ENCODE results near the gene GPR171.

Gene GPR171

GRCh38 chr3:151226825-151227224 is 23.8 kb upstream of the GPR171 start:
- peaks cover 8% of the 10 kb centered on the region; the same call in 1 of the 2 replicates for H3K4me1 ChIP-seq
- TF ChIP-seq, protein P1, sequence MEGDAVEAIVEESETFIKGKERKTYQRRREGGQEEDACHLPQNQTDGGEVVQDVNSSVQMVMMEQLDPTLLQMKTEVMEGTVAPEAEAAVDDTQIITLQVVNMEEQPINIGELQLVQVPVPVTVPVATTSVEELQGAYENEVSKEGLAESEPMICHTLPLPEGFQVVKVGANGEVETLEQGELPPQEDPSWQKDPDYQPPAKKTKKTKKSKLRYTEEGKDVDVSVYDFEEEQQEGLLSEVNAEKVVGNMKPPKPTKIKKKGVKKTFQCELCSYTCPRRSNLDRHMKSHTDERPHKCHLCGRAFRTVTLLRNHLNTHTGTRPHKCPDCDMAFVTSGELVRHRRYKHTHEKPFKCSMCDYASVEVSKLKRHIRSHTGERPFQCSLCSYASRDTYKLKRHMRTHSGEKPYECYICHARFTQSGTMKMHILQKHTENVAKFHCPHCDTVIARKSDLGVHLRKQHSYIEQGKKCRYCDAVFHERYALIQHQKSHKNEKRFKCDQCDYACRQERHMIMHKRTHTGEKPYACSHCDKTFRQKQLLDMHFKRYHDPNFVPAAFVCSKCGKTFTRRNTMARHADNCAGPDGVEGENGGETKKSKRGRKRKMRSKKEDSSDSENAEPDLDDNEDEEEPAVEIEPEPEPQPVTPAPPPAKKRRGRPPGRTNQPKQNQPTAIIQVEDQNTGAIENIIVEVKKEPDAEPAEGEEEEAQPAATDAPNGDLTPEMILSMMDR (IDR thresholded peaks at IDR 0.05; ENCODE audit: low read depth, low read length): no peak
- DNase-seq: no peak
- H3K4me3 ChIP-seq (ENCODE audit: low read depth, low read length): no peak overlapping the region
- no peaks in the 10 kb centered on the region for H3K9me3 ChIP-seq
- H3K27me3 ChIP-seq: no peaks in the 10 kb centered on the region
- no peaks in the 10 kb centered on the region for H3K36me3 ChIP-seq

GRCh38 chr3:151226088-151226563 is 23.1 kb upstream of the GPR171 start:
- Histone ChIP-seq H3K27me3 (no peaks in the 10 kb centered on the region), H3K4me1 (peaks cover 8% of the 10 kb centered on the region; the same call in 1 of the 2 replicates), H3K9me3 (no peaks in the 10 kb centered on the region), H3K4me3 (ENCODE audit: low read depth, low read length) (no peak overlapping the region), H3K36me3 (no peaks in the 10 kb centered on the region)
- TF ChIP-seq, protein P1 (IDR thresholded peaks at IDR 0.05; ENCODE audit: low read depth, low read length): no peak
- DNase-seq: no peak

- TF ChIP-seq, protein P1 (IDR thresholded peaks at IDR 0.05; ENCODE audit: low read depth, low read length): no peak
- Histone ChIP-seq H3K27me3 (no peaks in the 10 kb centered on the region), H3K36me3 (no peaks in the 10 kb centered on the region), H3K4me1 (peaks cover 11% of the 10 kb centered on the region; the same call in 1 of the 2 replicates), H3K9me3 (no peaks in the 10 kb centered on the region), H3K4me3 (ENCODE audit: low read depth, low read length) (no peak overlapping the region)
- no peak for DNase-seq
Measured at GRCh38 chr3:151225040-151225975, 22.3 kb upstream of the GPR171 start.

DNA sequence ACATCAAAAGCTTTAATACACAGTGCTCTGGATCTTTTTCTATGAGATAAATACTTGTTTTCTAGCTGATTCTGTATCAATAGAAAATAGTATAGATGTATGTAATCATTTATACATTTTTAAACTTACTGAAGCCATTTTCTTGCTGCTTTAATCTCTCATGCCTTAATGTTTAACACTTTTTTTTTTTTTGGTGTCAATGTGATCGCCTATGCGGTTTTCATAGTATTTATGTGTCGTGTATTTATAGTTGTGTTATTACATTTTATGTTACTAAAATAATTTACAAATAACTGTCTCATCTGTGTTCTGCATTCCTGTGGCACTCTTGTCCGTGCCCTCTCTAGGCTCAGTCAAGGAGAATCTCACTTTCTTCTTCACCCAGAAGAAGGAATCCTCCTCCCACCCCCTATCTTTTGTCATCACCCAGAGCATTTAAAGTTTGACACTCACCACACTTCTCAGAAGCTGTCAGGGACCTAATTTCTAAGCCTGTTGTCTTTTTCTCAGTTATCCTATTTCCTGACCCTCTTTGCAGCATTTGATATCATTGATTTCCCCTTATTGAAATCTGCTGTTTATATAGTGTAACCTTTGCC is 21.4 kb upstream of the GPR171 start:
- Histone ChIP-seq H3K4me1 (peaks cover 21% of the 10 kb centered on the region), H3K9me3 (no peaks in the 10 kb centered on the region), H3K27me3 (no peaks in the 10 kb centered on the region), H3K36me3 (no peaks in the 10 kb centered on the region), H3K4me3 (ENCODE audit: low read depth, low read length) (no peak overlapping the region)
- TF ChIP-seq, protein P1 (IDR thresholded peaks at IDR 0.05; ENCODE audit: low read depth, low read length): no peak
- no peak for DNase-seq

DNA sequence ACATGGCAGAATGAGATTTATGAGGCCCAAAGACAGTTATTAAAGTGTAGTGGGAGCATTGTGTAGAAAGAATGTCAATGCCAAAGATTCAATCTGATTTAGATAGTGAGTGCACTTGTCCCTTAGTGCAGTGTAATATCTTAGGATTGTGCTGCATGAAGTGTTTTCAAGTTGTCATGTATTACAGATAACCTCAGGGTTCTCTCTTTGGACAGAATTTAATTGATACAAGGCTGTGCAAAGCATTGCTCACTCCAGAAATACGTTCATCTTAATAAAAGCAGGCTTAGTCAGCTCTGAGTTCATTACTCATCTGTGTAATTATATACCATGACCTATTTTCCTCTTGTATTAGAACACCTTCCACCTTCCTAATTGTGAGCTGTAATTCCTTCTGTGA is 16.0 kb upstream of the GPR171 start:
- no peaks in the 10 kb centered on the region for H3K27me3 ChIP-seq
- H3K9me3 ChIP-seq: no peaks in the 10 kb centered on the region
- H3K4me1 ChIP-seq: peaks cover 42% of the 10 kb centered on the region
- no peaks in the 10 kb centered on the region for H3K36me3 ChIP-seq
- no peak overlapping the region for H3K4me3 ChIP-seq (ENCODE audit: low read depth, low read length)
- TF ChIP-seq, protein P1 (IDR thresholded peaks at IDR 0.05; ENCODE audit: low read depth, low read length): no peak
- DNase-seq: no peak

Measured in BE2C (cell line).